GM12872 (cell line): ENCODE results near the gene PAX8.

Source experiments
- TF ChIP-seq, protein P1 (sequence below): IDR thresholded peaks from 3 replicates; pipeline ENCODE4 v1.5.1; 2011; ENCODE audit warnings: low read depth, mild to moderate bottlenecking, low read length, moderate library complexity; ENCODE audit not compliant: insufficient read depth

The PAX8 gene

GRCh38 chr2:113283704-113284284 lies 5.1 kb upstream of the PAX8 start:
- TF ChIP-seq, protein P1, sequence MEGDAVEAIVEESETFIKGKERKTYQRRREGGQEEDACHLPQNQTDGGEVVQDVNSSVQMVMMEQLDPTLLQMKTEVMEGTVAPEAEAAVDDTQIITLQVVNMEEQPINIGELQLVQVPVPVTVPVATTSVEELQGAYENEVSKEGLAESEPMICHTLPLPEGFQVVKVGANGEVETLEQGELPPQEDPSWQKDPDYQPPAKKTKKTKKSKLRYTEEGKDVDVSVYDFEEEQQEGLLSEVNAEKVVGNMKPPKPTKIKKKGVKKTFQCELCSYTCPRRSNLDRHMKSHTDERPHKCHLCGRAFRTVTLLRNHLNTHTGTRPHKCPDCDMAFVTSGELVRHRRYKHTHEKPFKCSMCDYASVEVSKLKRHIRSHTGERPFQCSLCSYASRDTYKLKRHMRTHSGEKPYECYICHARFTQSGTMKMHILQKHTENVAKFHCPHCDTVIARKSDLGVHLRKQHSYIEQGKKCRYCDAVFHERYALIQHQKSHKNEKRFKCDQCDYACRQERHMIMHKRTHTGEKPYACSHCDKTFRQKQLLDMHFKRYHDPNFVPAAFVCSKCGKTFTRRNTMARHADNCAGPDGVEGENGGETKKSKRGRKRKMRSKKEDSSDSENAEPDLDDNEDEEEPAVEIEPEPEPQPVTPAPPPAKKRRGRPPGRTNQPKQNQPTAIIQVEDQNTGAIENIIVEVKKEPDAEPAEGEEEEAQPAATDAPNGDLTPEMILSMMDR = no peak

GRCh38 chr2:113282747-113283533 lies 4.2 kb upstream of the PAX8 start:
- TF ChIP-seq, protein P1 = no peak

- TF ChIP-seq, protein P1 = no peak
Measured at GRCh38 chr2:113281910-113282746, 3.4 kb upstream of the PAX8 start.

GRCh38 chr2:113278073-113278741 lies 514 bp downstream of the PAX8 start:
- TF ChIP-seq, protein P1 = no peak

GRCh38 chr2:113277474-113278072 lies 1.1 kb downstream of the PAX8 start:
- TF ChIP-seq, protein P1 = no peak

- TF ChIP-seq, protein P1 = no peak
Measured at GRCh38 chr2:113276761-113277425, 1.8 kb downstream of the PAX8 start.
